Lower leg skin (tissue), 3 donors: Measurements from ENCODE around the gene KRTAP10-6.
"Not testable (repeated sequence)": the region's sequence is repeated elsewhere in the genome, so short reads cannot be mapped to it uniquely, and the experiment has no call there.

ENCODE experiments used
- POLR2A ChIP-seq, 2 donors: fragments of 450-650 bp; IDR thresholded peaks; one replicate each; pipeline ENCODE4 v1.6.1; 2016 to 2017; ENCODE audit warnings: antibody characterized with exemption in 2 of 2, mild to moderate bottlenecking in 1 of 2, moderate library complexity in 1 of 2
- TF ChIP-seq, protein P1 (sequence below), 3 donors: fragments of 450-650 bp; IDR thresholded peaks; one replicate each; pipeline ENCODE4 v1.5.1; 2016; ENCODE audit warnings: antibody characterized with exemption in 3 of 3, mild to moderate bottlenecking in 3 of 3, moderate library complexity in 2 of 3

DNA sequence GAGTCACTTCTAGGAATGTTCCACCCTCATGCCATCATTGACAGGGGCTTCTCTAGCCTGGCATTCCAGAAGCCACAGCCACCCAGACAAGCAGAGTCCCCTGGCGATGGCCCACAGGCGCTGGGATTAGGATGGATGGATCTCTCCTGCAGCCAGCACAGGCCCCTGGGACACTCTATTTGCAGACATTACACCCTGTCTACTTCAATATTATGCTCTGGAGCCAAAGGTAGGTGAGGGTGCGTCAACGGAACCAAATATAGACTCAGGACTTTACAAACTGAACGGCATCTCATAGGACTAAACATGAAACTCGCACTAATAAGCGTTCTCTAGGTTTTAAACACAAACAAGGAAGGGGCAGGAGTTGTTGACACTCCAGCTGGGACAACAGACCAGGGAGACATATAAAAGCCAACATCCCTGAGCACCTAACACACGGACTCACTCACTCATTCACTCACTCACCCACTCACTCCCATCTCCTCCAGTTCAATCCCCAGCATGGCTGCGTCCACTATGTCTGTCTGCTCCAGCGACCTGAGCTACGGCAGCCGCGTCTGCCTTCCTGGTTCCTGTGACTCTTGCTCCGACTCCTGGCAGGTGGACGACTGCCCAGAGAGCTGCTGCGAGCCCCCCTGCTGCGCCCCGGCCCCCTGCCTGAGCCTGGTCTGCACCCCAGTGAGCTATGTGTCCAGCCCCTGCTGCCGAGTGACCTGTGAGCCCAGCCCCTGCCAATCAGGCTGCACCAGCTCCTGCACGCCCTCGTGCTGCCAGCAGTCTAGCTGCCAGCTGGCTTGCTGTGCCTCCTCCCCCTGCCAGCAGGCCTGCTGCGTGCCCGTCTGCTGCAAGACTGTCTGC, 8.0 kb upstream of the KRTAP10-6 start, which contains the start of gene KRTAP10-7:
- TF ChIP-seq, protein P1, sequence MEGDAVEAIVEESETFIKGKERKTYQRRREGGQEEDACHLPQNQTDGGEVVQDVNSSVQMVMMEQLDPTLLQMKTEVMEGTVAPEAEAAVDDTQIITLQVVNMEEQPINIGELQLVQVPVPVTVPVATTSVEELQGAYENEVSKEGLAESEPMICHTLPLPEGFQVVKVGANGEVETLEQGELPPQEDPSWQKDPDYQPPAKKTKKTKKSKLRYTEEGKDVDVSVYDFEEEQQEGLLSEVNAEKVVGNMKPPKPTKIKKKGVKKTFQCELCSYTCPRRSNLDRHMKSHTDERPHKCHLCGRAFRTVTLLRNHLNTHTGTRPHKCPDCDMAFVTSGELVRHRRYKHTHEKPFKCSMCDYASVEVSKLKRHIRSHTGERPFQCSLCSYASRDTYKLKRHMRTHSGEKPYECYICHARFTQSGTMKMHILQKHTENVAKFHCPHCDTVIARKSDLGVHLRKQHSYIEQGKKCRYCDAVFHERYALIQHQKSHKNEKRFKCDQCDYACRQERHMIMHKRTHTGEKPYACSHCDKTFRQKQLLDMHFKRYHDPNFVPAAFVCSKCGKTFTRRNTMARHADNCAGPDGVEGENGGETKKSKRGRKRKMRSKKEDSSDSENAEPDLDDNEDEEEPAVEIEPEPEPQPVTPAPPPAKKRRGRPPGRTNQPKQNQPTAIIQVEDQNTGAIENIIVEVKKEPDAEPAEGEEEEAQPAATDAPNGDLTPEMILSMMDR (IDR thresholded peaks at IDR 0.05): not testable (repeated sequence)
- TF ChIP-seq POLR2A (IDR thresholded peaks at IDR 0.05): not testable (repeated sequence)
